K562 (cell line): ENCODE data around the gene AKT1. TPM values are rescaled to one million over a fixed set of nuclear protein-coding genes. Genes with fewer than 3 reads are reported as not detected.

Source experiments
- FOXJ2 ChIP-seq: fragments of 200-800 bp; sonication (Bioruptor generic); IDR thresholded peaks from 2 replicates; pipeline ENCODE4 v1.6.1; 2016; ENCODE audit warnings: missing genetic modification characterization, missing compliant biosample characterization
- HNRNPUL1 ChIP-seq: fragments of 200-400 bp; formaldehyde crosslinking; IDR thresholded peaks from 2 replicates; pipeline ENCODE4 v1.6.1; 2017; ENCODE audit warnings: low read length
- MYBL2 ChIP-seq, 2 experiments: fragments of 450-650 bp in 1 of 2; sonication (generic) in 1 of 2; formaldehyde crosslinking in 1 of 2; IDR thresholded peaks; 2 replicates each; pipeline versions ENCODE4 v1.6.1 to v1.8.1; 2017 to 2022; ENCODE audit warnings: borderline replicate concordance in 1 of 2, inconsistent platforms in 1 of 2, low read depth in 1 of 2, mild to moderate bottlenecking in 1 of 2, missing genetic modification reagents in 1 of 2, moderate library complexity in 1 of 2
- SMAD4 ChIP-seq: fragments of 250-450 bp; sonication (Bioruptor Pico); conservative IDR thresholded peaks from 2 replicates; pipeline ENCODE4 v1.8.0; 2021; ENCODE audit warnings: inconsistent platforms, mild to moderate bottlenecking, moderate library complexity
- SP1 ChIP-seq: sonication (generic); formaldehyde crosslinking; IDR thresholded peaks from 2 replicates; pipeline ENCODE4 v1.8.1; 2022; ENCODE audit warnings: mild to moderate bottlenecking, missing genetic modification reagents
- STAT5B ChIP-seq: fragments of 250-450 bp; sonication (Bioruptor Pico); IDR thresholded peaks from 2 replicates; pipeline ENCODE4 v1.8.0; 2021; ENCODE audit warnings: mild to moderate bottlenecking, inconsistent platforms
- TBL1XR1 ChIP-seq, 2 experiments: IDR thresholded peaks; 2 replicates each; pipeline ENCODE4 v1.6.1; 2012; ENCODE audit warnings: improper control_type of control experiment in 2 of 2, low read length in 2 of 2, mild to moderate bottlenecking in 1 of 2
- U2AF2 ChIP-seq: fragments of 200-400 bp; formaldehyde crosslinking; optimal IDR thresholded peaks from 2 replicates; pipeline ENCODE3; 2017; ENCODE audit warnings: low read depth, mild to moderate bottlenecking, low read length
- WHSC1 ChIP-seq: IDR thresholded peaks from one replicate; pipeline ENCODE4 v1.6.1; 2012; ENCODE audit warnings: low read length, control low read depth, inconsistent platforms
- XRCC3 ChIP-seq: fragments of 450-650 bp; IDR thresholded peaks from 2 replicates; pipeline ENCODE4 v1.6.1; 2017; ENCODE audit warnings: mild to moderate bottlenecking, moderate library complexity
- ZBTB7A ChIP-seq: IDR thresholded peaks from 2 replicates; pipeline ENCODE4 v1.6.1; 2011; ENCODE audit warnings: low read depth, mild to moderate bottlenecking, low read length, moderate library complexity, borderline replicate concordance; ENCODE audit not compliant: control insufficient read depth
- ZNF212 ChIP-seq: fragments of 450-650 bp; formaldehyde crosslinking; IDR thresholded peaks from 2 replicates; pipeline ENCODE4 v1.4.0; 2020; ENCODE audit warnings: mild to moderate bottlenecking
- ZNF224 ChIP-seq: sonication (generic); formaldehyde crosslinking; IDR thresholded peaks from 2 replicates; pipeline ENCODE4 v1.8.0; 2022; ENCODE audit warnings: mild to moderate bottlenecking, missing genetic modification reagents
- ZNF583 ChIP-seq: fragments of 250-450 bp; sonication (Bioruptor Pico); IDR thresholded peaks from 2 replicates; pipeline ENCODE4 v1.4.0; 2020
- ZNF695 ChIP-seq: fragments of 450-650 bp; formaldehyde crosslinking; IDR thresholded peaks from 2 replicates; pipeline ENCODE4 v1.4.0; 2020; ENCODE audit warnings: mild to moderate bottlenecking, moderate library complexity
- polyA plus RNA-seq, 8 experiments: library from polyadenylated mRNA; depleted of rRNA in 4 of 8; stranded (reverse) in 5 of 8; unstranded in 3 of 8; fragments of >200 nt; fragmentation: Nextera tagmentation in 2 of 8; fragmentation: Illumina TruSeq in 1 of 8; extraction: Ambion mirVana in 2 of 8; extraction: Trizol in 1 of 8; gene quantifications; 2 replicates each; pipeline versions ENCODE4 v1.2.1 to v1.2.3, GENCODE V29; 2011 to 2014; ENCODE audit warnings: inconsistent platforms in 1 of 8, missing spikeins in 1 of 8
- total RNA-seq, 7 experiments: library from RNA; depleted of rRNA in 6 of 7; stranded (reverse); fragments of >200 nt in 6 of 7; fragmentation: Illumina TruSeq in 2 of 7; extraction: Trizol in 2 of 7; gene quantifications; 2 replicates each; pipeline versions ENCODE4 v1.2.1 to v1.2.3, GENCODE V29; 2011 to 2021; ENCODE audit warnings: low replicate concordance in 1 of 7
- TF ChIP-seq, protein P1 (sequence below): fragments of 450-650 bp; formaldehyde crosslinking; IDR thresholded peaks from 2 replicates; pipeline ENCODE4 v1.4.0; 2020; ENCODE audit warnings: mild to moderate bottlenecking, moderate library complexity
- TF ChIP-seq, protein P2 (sequence below): sonication (generic); formaldehyde crosslinking; IDR thresholded peaks from 2 replicates; pipeline ENCODE4 v1.8.1; 2023; ENCODE audit warnings: mild to moderate bottlenecking, missing genetic modification reagents
- TF ChIP-seq, protein P3 (sequence below): fragments of 450-650 bp; IDR thresholded peaks from one replicate; pipeline ENCODE4 v1.6.1; 2018; ENCODE audit warnings: mild to moderate bottlenecking, moderate library complexity; ENCODE audit not compliant: partially characterized antibody
- TF ChIP-seq, protein P4 (sequence below): fragments of 250-450 bp; sonication (Bioruptor Pico); IDR thresholded peaks from 2 replicates; pipeline ENCODE4 v1.8.0; 2021; ENCODE audit warnings: moderate library complexity, mild to moderate bottlenecking, inconsistent platforms
- TF ChIP-seq, protein P5 (sequence below), 2 experiments: IDR thresholded peaks; 2 replicates each; pipeline ENCODE4 v1.6.1; 2011; ENCODE audit warnings: borderline replicate concordance in 1 of 2, control low read depth in 1 of 2, low read depth in 1 of 2, low read length in 1 of 2, mild to moderate bottlenecking in 1 of 2, mixed read lengths in 1 of 2, moderate library complexity in 1 of 2; ENCODE audit not compliant: insufficient read depth in 1 of 2, insufficient read length in 1 of 2, poor library complexity in 1 of 2, severe bottlenecking in 1 of 2; ENCODE audit errors: extremely low read depth in 1 of 2

Gene AKT1
- total and polyA plus RNA-seq, 9 of the 15 experiments (the other 6 are each of a cell fraction or from before 2014, with no cell fraction given), result 0.49 to 132 (median 75.1) TPM

DNA sequence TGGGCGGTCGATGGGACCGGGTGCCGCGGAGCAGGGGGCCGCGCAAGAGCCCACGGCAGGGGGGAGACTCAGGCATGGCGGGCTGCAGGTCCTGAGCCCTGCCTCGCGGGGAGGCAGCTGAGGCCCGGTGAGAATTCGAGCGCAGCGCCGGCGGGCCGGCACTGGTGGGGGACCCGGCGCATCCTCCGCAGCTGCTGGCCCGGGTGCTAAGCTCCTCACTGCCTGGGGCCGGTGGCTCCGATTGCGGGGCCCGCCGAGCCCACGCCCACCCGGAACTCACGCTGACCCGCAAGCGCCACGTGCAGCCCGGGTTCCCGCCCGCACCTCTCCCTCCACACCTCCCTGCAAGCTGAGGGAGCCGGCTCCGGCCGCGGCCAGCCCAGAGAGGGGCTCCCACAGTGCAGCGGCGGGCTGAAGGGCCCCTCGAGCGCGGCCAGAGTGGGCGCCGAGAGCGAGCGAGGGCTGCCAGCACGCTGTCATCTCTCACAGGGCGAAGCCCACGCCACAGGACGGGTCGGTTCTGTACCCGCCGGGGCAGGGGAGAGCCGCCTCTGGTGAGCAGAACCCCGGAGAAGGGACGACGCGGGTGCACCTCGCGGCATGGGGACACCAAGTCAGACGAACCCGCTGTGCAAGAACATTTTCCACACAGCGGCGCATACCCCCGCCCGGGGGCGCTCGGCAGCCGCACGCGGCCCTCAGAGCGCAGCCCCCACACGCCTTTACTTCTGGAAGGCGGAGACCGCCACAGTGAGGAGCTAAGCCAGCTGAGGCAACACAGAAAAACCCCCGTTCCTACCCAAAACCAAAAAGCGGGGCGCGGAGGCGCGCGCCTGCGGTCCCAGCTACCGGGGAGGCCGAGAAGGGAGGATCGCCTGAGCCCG lies 43.8 kb downstream of the AKT1 start (continued):
- TF ChIP-seq, protein P1, sequence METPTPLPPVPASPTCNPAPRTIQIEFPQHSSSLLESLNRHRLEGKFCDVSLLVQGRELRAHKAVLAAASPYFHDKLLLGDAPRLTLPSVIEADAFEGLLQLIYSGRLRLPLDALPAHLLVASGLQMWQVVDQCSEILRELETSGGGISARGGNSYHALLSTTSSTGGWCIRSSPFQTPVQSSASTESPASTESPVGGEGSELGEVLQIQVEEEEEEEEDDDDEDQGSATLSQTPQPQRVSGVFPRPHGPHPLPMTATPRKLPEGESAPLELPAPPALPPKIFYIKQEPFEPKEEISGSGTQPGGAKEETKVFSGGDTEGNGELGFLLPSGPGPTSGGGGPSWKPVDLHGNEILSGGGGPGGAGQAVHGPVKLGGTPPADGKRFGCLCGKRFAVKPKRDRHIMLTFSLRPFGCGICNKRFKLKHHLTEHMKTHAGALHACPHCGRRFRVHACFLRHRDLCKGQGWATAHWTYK (CRISPR knock-in tag), result no peak
- no peak for TF ChIP-seq HNRNPUL1
- no peak for TF ChIP-seq ZNF212 (CRISPR knock-in tag)
- TF ChIP-seq, protein P2, sequence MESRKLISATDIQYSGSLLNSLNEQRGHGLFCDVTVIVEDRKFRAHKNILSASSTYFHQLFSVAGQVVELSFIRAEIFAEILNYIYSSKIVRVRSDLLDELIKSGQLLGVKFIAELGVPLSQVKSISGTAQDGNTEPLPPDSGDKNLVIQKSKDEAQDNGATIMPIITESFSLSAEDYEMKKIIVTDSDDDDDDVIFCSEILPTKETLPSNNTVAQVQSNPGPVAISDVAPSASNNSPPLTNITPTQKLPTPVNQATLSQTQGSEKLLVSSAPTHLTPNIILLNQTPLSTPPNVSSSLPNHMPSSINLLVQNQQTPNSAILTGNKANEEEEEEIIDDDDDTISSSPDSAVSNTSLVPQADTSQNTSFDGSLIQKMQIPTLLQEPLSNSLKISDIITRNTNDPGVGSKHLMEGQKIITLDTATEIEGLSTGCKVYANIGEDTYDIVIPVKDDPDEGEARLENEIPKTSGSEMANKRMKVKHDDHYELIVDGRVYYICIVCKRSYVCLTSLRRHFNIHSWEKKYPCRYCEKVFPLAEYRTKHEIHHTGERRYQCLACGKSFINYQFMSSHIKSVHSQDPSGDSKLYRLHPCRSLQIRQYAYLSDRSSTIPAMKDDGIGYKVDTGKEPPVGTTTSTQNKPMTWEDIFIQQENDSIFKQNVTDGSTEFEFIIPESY (CRISPR knock-in tag), result peak; percentile 86
- TF ChIP-seq, protein P3, sequence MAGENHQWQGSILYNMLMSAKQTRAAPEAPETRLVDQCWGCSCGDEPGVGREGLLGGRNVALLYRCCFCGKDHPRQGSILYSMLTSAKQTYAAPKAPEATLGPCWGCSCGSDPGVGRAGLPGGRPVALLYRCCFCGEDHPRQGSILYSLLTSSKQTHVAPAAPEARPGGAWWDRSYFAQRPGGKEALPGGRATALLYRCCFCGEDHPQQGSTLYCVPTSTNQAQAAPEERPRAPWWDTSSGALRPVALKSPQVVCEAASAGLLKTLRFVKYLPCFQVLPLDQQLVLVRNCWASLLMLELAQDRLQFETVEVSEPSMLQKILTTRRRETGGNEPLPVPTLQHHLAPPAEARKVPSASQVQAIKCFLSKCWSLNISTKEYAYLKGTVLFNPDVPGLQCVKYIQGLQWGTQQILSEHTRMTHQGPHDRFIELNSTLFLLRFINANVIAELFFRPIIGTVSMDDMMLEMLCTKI, result no peak
- TF ChIP-seq, protein P4, sequence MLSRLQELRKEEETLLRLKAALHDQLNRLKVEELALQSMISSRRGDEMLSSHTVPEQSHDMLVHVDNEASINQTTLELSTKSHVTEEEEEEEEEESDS (CRISPR knock-in tag), result no peak
- TF ChIP-seq MYBL2 (IDR thresholded peaks at IDR 0.05; ENCODE audit: low read depth), result no peak
- no peak for TF ChIP-seq MYBL2 (CRISPR knock-in tag; IDR thresholded peaks at IDR 0.05; ENCODE audit: borderline replicate concordance)
- TF ChIP-seq WHSC1, result no peak
- no peak for TF ChIP-seq ZNF224 (CRISPR knock-in tag)
- TF ChIP-seq FOXJ2, result no peak
- no peak for TF ChIP-seq XRCC3
- no peak for TF ChIP-seq SMAD4 (CRISPR knock-in tag)
- peak; percentile 71; the same call in 1 of the 2 replicates for TF ChIP-seq ZBTB7A
- no peak for TF ChIP-seq TBL1XR1 (IDR thresholded peaks at IDR 0.05; ENCODE audit: low read length in 2 of 2)
- no peak for TF ChIP-seq U2AF2
- TF ChIP-seq, protein P5, sequence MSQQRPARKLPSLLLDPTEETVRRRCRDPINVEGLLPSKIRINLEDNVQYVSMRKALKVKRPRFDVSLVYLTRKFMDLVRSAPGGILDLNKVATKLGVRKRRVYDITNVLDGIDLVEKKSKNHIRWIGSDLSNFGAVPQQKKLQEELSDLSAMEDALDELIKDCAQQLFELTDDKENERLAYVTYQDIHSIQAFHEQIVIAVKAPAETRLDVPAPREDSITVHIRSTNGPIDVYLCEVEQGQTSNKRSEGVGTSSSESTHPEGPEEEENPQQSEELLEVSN (IDR thresholded peaks at IDR 0.05; ENCODE audit: borderline replicate concordance in 1 of 2, extremely low read depth in 1 of 2, insufficient read depth in 1 of 2, insufficient read length in 1 of 2, low read depth in 1 of 2, low read length in 1 of 2, poor library complexity in 1 of 2, severe bottlenecking in 1 of 2), result peak in 1 of 2 experiments; percentile 76
- TF ChIP-seq SP1, result no peak
- TF ChIP-seq ZNF695 (CRISPR knock-in tag), result no peak
- no peak for TF ChIP-seq ZNF583 (CRISPR knock-in tag)
- no peak for TF ChIP-seq STAT5B (CRISPR knock-in tag)
